OCI-LY7 (cell line): Measurements from ENCODE around the gene ZFYVE28.

Source experiments
- CTCF ChIP-seq: fragments of 200-600 bp; sonication (generic); conservative IDR thresholded peaks from 2 replicates; pipeline ENCODE4 v1.5.1; 2014; ENCODE audit warnings: mild to moderate bottlenecking, antibody characterized with exemption, low read length, moderate library complexity, mixed read lengths
- EZH2phosphoT487 ChIP-seq: fragments of 200-600 bp; sonication (generic); IDR thresholded peaks from 2 replicates; pipeline ENCODE4 v1.6.1; 2018; ENCODE audit warnings: low read depth, borderline replicate concordance, mild to moderate bottlenecking, mixed run types, antibody characterized with exemption, low read length, moderate library complexity, mixed read lengths

- TF ChIP-seq CTCF (no peak), EZH2phosphoT487 (no peak)
These were observed 7.6 kb upstream of the ZFYVE28 start for GRCh38 chr4:2426069-2426397.
